PFSK-1 (cell line): ENCODE measurements around the gene VPS16.

ENCODE experiments used
- FOXP2 ChIP-seq: optimal IDR thresholded peaks from 2 replicates; pipeline ENCODE3; 2011; ENCODE audit warnings: borderline replicate concordance, control low read depth, inconsistent platforms; ENCODE audit not compliant: insufficient read depth; ENCODE audit errors: extremely low read length, extremely low read depth
- POLR2AphosphoS5 ChIP-seq: IDR thresholded peaks from 2 replicates; pipeline ENCODE4 v1.6.1; 2012; ENCODE audit warnings: low read depth, mild to moderate bottlenecking, control low read depth, low read length, moderate library complexity
- REST ChIP-seq, 2 experiments: IDR thresholded peaks; 2 replicates each; pipeline versions ENCODE4 v1.6.1 to v1.8.0; 2011 to 2012; ENCODE audit warnings: low read depth in 2 of 2, low read length in 2 of 2, control low read depth in 1 of 2, inconsistent platforms in 1 of 2, mild to moderate bottlenecking in 1 of 2, moderate library complexity in 1 of 2; ENCODE audit not compliant: insufficient read depth in 1 of 2
- SIN3A ChIP-seq: IDR thresholded peaks from 2 replicates; pipeline ENCODE4 v1.6.1; 2012; ENCODE audit warnings: mild to moderate bottlenecking, low read length, moderate library complexity, borderline replicate concordance; ENCODE audit not compliant: insufficient read depth
- TAF1 ChIP-seq: IDR thresholded peaks from 2 replicates; pipeline ENCODE4 v1.6.1; 2012; ENCODE audit warnings: low read length, control low read depth, borderline replicate concordance; ENCODE audit not compliant: insufficient read depth

The VPS16 gene

GRCh38 chr20:2902818-2903217, 62.3 kb downstream of the VPS16 start:
- TF ChIP-seq REST (IDR thresholded peaks at IDR 0.05; ENCODE audit: insufficient read depth in 1 of 2, low read depth in 2 of 2, low read length in 2 of 2) (no peak), POLR2AphosphoS5 (no peak), FOXP2 (no peak), SIN3A (no peak), TAF1 (no peak)

GRCh38 chr20:2903686-2904085, 63.1 kb downstream of the VPS16 start:
- TF ChIP-seq FOXP2: no peak
- no peak for TF ChIP-seq REST (IDR thresholded peaks at IDR 0.05; ENCODE audit: insufficient read depth in 1 of 2, low read depth in 2 of 2, low read length in 2 of 2)
- TF ChIP-seq POLR2AphosphoS5: no peak
- no peak for TF ChIP-seq SIN3A
- TF ChIP-seq TAF1: no peak

- no peak for TF ChIP-seq POLR2AphosphoS5
- no peak for TF ChIP-seq SIN3A
- no peak for TF ChIP-seq FOXP2
- no peak for TF ChIP-seq REST (IDR thresholded peaks at IDR 0.05; ENCODE audit: insufficient read depth in 1 of 2, low read depth in 2 of 2, low read length in 2 of 2)
- TF ChIP-seq TAF1: no peak
Observed at GRCh38 chr20:2907519-2907918, 67.0 kb downstream of the VPS16 start.

GRCh38 chr20:2909953-2910352, 69.4 kb downstream of the VPS16 start:
- no peak for TF ChIP-seq POLR2AphosphoS5

GRCh38 chr20:2911200-2911599, 70.7 kb downstream of the VPS16 start:
- TF ChIP-seq TAF1 (no peak), SIN3A (no peak), REST (IDR thresholded peaks at IDR 0.05; ENCODE audit: insufficient read depth in 1 of 2, low read depth in 2 of 2, low read length in 2 of 2) (no peak), POLR2AphosphoS5 (no peak), FOXP2 (no peak)
